Measurements from ENCODE around the gene SIX4. TPM values are rescaled to one million over a fixed set of nuclear protein-coding genes. Genes with fewer than 3 reads are reported as not detected.

Gene SIX4
- total RNA-seq, 1 donor from 2014 or later: 2.9 TPM

- Histone ChIP-seq H3K4me3 (peak overlapping the region; percentile 75), H3K4me1 (peaks cover 22% of the 10 kb centered on the region), H3K27me3 (ENCODE audit: low read depth) (peaks cover 52% of the 10 kb centered on the region), H3K9me3 (no peaks in the 10 kb centered on the region), H3K36me3 (no peaks in the 10 kb centered on the region), H3K27ac (no peak overlapping the region)
- DNase-seq: peak; percentile 56
- intact Hi-C loops (cut with DNase I): no loop called here
- TF ChIP-seq, protein P1, sequence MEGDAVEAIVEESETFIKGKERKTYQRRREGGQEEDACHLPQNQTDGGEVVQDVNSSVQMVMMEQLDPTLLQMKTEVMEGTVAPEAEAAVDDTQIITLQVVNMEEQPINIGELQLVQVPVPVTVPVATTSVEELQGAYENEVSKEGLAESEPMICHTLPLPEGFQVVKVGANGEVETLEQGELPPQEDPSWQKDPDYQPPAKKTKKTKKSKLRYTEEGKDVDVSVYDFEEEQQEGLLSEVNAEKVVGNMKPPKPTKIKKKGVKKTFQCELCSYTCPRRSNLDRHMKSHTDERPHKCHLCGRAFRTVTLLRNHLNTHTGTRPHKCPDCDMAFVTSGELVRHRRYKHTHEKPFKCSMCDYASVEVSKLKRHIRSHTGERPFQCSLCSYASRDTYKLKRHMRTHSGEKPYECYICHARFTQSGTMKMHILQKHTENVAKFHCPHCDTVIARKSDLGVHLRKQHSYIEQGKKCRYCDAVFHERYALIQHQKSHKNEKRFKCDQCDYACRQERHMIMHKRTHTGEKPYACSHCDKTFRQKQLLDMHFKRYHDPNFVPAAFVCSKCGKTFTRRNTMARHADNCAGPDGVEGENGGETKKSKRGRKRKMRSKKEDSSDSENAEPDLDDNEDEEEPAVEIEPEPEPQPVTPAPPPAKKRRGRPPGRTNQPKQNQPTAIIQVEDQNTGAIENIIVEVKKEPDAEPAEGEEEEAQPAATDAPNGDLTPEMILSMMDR (IDR thresholded peaks at IDR 0.05): peak; percentile 30
- peak; percentile 69 to 70 for ATAC-seq
These were observed 2.6 kb downstream of the SIX4 start for GRCh38 chr14:60721326-60722106.

DNA sequence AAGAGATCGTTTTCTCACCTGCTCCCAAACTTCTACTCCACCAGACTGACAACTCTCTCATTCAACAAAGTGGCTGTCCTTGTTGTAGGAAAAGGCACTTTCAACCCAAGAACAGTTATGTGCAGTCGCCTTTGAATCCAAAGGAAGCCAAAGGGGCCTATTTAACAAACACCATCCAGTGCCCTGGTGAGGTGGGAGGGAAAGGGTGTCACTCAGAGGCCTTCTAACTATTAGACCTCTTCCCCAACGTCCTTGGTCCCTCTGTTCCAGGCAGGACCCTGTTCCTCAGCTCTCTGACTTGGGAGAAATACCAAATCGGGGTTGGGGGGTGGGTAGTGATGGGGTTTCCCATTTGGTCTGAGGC is 3.2 kb downstream of the SIX4 start:
- intact Hi-C loops (cut with DNase I): no loop called here
- H3K27me3 ChIP-seq (ENCODE audit: low read depth): peaks cover 47% of the 10 kb centered on the region

DNA sequence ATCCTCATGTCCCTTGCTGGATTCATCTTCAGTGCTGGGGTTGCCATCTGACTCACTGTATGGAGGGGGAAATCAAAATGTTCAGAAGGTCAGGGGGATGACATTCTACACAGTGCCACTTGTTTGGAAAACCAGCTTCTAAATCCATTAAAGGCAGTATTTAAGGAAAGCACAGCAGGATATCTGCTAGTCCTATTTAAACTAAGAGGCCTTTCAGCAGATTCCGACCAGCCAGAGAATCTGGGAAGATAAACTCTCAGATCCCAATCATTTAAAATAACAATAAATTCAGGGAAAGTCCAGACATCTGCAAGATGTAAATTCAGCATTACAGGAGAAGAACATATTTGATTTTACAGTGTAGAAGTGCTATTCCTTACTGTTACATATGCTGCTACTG is 3.8 kb downstream of the SIX4 start:
- Histone ChIP-seq H3K27ac (no peak overlapping the region), H3K9me3 (no peaks in the 10 kb centered on the region), H3K27me3 (ENCODE audit: low read depth) (peaks cover 46% of the 10 kb centered on the region), H3K36me3 (no peaks in the 10 kb centered on the region), H3K4me3 (no peak overlapping the region), H3K4me1 (peaks cover 22% of the 10 kb centered on the region)
- intact Hi-C loops (cut with DNase I): no loop called here
- ATAC-seq (no peak), DNase-seq (no peak)
- TF ChIP-seq, protein P1 (IDR thresholded peaks at IDR 0.05): no peak

More for the DNA sequence above, 3.2 kb downstream of the SIX4 start:
- DNase-seq (no peak), ATAC-seq (no peak)
- peaks cover 22% of the 10 kb centered on the region for H3K4me1 ChIP-seq
- no peak overlapping the region for H3K27ac ChIP-seq
- H3K36me3 ChIP-seq: no peaks in the 10 kb centered on the region
- TF ChIP-seq, protein P1 (IDR thresholded peaks at IDR 0.05): no peak
- no peaks in the 10 kb centered on the region for H3K9me3 ChIP-seq
- H3K4me3 ChIP-seq: peak overlapping the region; percentile 75

DNA sequence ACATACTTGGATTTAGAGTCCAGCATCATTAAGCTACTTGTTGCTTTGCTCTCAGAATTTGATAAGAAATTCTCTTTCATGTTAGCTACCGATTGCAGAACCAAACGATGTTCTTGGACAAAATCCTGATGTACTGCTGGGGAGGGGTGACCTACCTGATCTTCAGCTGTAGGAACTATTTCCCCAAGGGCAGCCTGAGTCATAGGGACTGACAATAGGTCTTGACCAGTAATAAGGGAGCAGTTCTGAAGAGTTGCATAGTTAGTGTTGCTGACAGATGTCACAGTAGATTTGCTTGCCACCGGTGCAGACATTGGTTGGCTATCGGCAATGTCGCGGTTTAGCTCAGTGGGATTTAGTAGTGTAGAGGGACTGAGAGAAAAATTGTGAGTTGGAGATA is 10.6 kb downstream of the SIX4 start:
- Histone ChIP-seq H3K36me3 (no peaks in the 10 kb centered on the region), H3K27me3 (ENCODE audit: low read depth) (no peaks in the 10 kb centered on the region), H3K4me3 (no peak overlapping the region), H3K4me1 (no peaks in the 10 kb centered on the region), H3K9me3 (no peaks in the 10 kb centered on the region), H3K27ac (no peak overlapping the region)
- ATAC-seq (no peak), DNase-seq (no peak)
- intact Hi-C loops (cut with DNase I): no loop called here
- TF ChIP-seq, protein P1 (IDR thresholded peaks at IDR 0.05): no peak

DNA sequence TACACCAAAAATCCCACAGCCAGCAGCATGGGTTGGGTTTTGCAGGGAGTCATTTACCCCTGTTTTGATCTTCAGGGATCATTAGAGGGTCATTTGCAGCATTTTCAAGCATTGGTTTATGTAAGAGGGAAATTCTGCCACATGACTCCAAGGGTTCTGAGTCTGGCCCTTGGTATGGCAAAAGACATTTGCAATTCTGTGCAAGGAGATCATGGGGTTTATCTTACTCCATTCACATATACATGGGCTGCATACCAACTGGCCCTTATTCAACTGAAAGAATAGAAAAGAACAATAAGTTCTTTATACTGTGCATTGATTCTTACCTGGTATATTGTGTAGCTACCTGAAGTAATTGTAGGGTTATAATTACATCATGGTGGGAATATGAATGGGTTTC is 13.7 kb downstream of the SIX4 start:
- ATAC-seq (no peak), DNase-seq (no peak)
- Histone ChIP-seq H3K9me3 (no peaks in the 10 kb centered on the region), H3K36me3 (no peaks in the 10 kb centered on the region), H3K27me3 (ENCODE audit: low read depth) (no peaks in the 10 kb centered on the region), H3K4me3 (no peak overlapping the region), H3K27ac (no peak overlapping the region), H3K4me1 (no peaks in the 10 kb centered on the region)
- TF ChIP-seq, protein P1 (IDR thresholded peaks at IDR 0.05): no peak
- intact Hi-C loops (cut with DNase I): no loop called here
